GM18951 (cell line): ENCODE measurements around the gene ZNF503.

Experiments used
- POLR2A ChIP-seq: IDR thresholded peaks from 4 replicates; pipeline ENCODE4 v1.6.1; 2011; ENCODE audit warnings: mild to moderate bottlenecking; ENCODE audit not compliant: insufficient read length, insufficient read depth; ENCODE audit errors: extremely low read depth
- in situ Hi-C: fragments of 300-500 bp; cut with MboI; formaldehyde crosslinking; loops from one replicate; pipeline ENCODE4 v1.12.0; 2022; ENCODE audit warnings: low sequenced_read_pairs, mixed read lengths, inconsistent platforms; ENCODE audit not compliant: unreplicated experiment

Gene ZNF503

GRCh38 chr10:75438275-75438674 is 36.7 kb upstream of the ZNF503 start:
- in situ Hi-C loops, result no loop called here
- no peak for TF ChIP-seq POLR2A

- no peak for TF ChIP-seq POLR2A
- in situ Hi-C loops, result no loop called here
These were observed 36.1 kb upstream of the ZNF503 start for GRCh38 chr10:75437693-75438092.

- TF ChIP-seq POLR2A, result no peak
- in situ Hi-C loops, result no loop called here
These were observed 35.3 kb upstream of the ZNF503 start for GRCh38 chr10:75436896-75437295.

GRCh38 chr10:75435291-75435690 is 33.7 kb upstream of the ZNF503 start:
- TF ChIP-seq POLR2A, result no peak
- in situ Hi-C loops, result no loop called here

- in situ Hi-C loops, result no loop called here
- no peak for TF ChIP-seq POLR2A
These were observed 32.7 kb upstream of the ZNF503 start for GRCh38 chr10:75434291-75434690.

GRCh38 chr10:75433216-75433615 is 31.7 kb upstream of the ZNF503 start:
- in situ Hi-C loops, result no loop called here
- no peak for TF ChIP-seq POLR2A

GRCh38 chr10:75432763-75433162 is 31.2 kb upstream of the ZNF503 start:
- no peak for TF ChIP-seq POLR2A
- in situ Hi-C loops, result no loop called here

- in situ Hi-C loops, result no loop called here
These were observed 30.6 kb upstream of the ZNF503 start for GRCh38 chr10:75432176-75432575.

GRCh38 chr10:75431180-75432111 is 29.9 kb upstream of the ZNF503 start, which contains the start of gene LRMDA:
LRMDA (plus strand) TSS chr10:75431624.
- in situ Hi-C loops, result no loop called here
- peak; percentile 46 for TF ChIP-seq POLR2A

More at GRCh38 chr10:75432176-75432575, 30.6 kb upstream of the ZNF503 start:
- TF ChIP-seq POLR2A, result no peak

- TF ChIP-seq POLR2A, result no peak
- in situ Hi-C loops, result no loop called here
These were observed 28.6 kb upstream of the ZNF503 start for GRCh38 chr10:75430000-75430763.

- in situ Hi-C loops, result no loop called here
- TF ChIP-seq POLR2A, result no peak
These were observed 27.7 kb upstream of the ZNF503 start for GRCh38 chr10:75429159-75429827.

- TF ChIP-seq POLR2A, result no peak
- in situ Hi-C loops, result no loop called here
These were observed 27.0 kb upstream of the ZNF503 start for GRCh38 chr10:75428434-75429158.
